Gastrocnemius medialis (tissue), 4 donors: ENCODE data around the gene PPP2R5C. TPM values are rescaled to one million over a fixed set of nuclear protein-coding genes. Genes with fewer than 3 reads are reported as not detected.

Source experiments
- ATAC-seq, 2 donors: fragments of 150-250 bp; one replicate each; pipeline ENCODE4 v1.9.1; 2016
- DNase-seq, 2 donors: peaks; one replicate each; pipeline ENCODE4 v3.0.0-alpha.2; 2019
- H3K27ac ChIP-seq, 4 donors: fragments of 200-600 bp; sonication (generic); 1 replicate in 1 of 4; 2 replicates in 3 of 4; pipeline ENCODE4 v1.5.1; 2016 to 2018; ENCODE audit warnings: mild to moderate bottlenecking in 2 of 4, moderate library complexity in 1 of 4
- H3K27me3 ChIP-seq, 3 donors: fragments of 200-600 bp; sonication (generic) in 2 of 3; 1 replicate in 1 of 3; 2 replicates in 2 of 3; pipeline versions ENCODE4 v1.5.1 to v1.6.0; 2016 to 2019; ENCODE audit warnings: mild to moderate bottlenecking in 1 of 3, moderate library complexity in 1 of 3
- H3K36me3 ChIP-seq, 2 donors: fragments of 200-600 bp; sonication (generic) in 1 of 2; one replicate each; pipeline ENCODE4 v1.5.1; 2017 to 2018
- H3K4me1 ChIP-seq, 2 donors: fragments of 200-600 bp; sonication (generic) in 1 of 2; one replicate each; pipeline ENCODE4 v1.5.1; 2016 to 2017; ENCODE audit warnings: mild to moderate bottlenecking in 2 of 2
- H3K4me3 ChIP-seq, 4 donors: fragments of 200-600 bp; sonication (generic) in 3 of 4; 1 replicate in 1 of 4; 2 replicates in 3 of 4; pipeline ENCODE4 v1.5.1; 2016 to 2019; ENCODE audit warnings: mild to moderate bottlenecking in 2 of 4
- H3K9me3 ChIP-seq, 3 donors: fragments of 200-600 bp; sonication (generic) in 2 of 3; 1 replicate in 1 of 3; 2 replicates in 2 of 3; pipeline ENCODE4 v1.5.1; 2016 to 2019
- POLR2A ChIP-seq, 2 donors: fragments of 450-650 bp; IDR thresholded peaks; one replicate each; pipeline ENCODE4 v1.6.1; 2017; ENCODE audit warnings: antibody characterized with exemption in 2 of 2, mild to moderate bottlenecking in 2 of 2, moderate library complexity in 2 of 2
- in situ Hi-C, 4 donors: fragments of 200-750 bp; cut with MboI; loops; one replicate each; pipeline versions ENCODE4 v1.15.0 to v1.8.0; 2017; ENCODE audit warnings: low sequenced_read_pairs in 4 of 4
- intact Hi-C: fragments of 100-400 bp; cut with DNase I; formaldehyde crosslinking; loops from one replicate; pipeline ENCODE4 v1.15.1; 2023; ENCODE audit warnings: low total_unique reads
- total RNA-seq, 4 donors: library from RNA; depleted of rRNA; stranded (reverse); fragments of >200 nt; gene quantifications; one replicate each; pipeline versions ENCODE4 v1.1.0 to v1.2.3, GENCODE V29; 2016
- TF ChIP-seq, protein P1 (sequence below), 5 experiments: fragments of 450-650 bp in 3 of 5; fragments of 200-600 bp in 2 of 5; sonication (generic) in 2 of 5; IDR thresholded peaks in 4 of 5; conservative IDR thresholded peaks in 1 of 5; 1 replicate in 4 of 5; 2 replicates in 1 of 5; pipeline ENCODE4 v1.5.1; 2016 to 2019; ENCODE audit warnings: antibody characterized with exemption in 5 of 5, mild to moderate bottlenecking in 3 of 5, moderate library complexity in 3 of 5

The PPP2R5C gene
- total RNA-seq, 4 donors from 2014 or later, result 35.4 to 65.9 (median 49.3) TPM

DNA sequence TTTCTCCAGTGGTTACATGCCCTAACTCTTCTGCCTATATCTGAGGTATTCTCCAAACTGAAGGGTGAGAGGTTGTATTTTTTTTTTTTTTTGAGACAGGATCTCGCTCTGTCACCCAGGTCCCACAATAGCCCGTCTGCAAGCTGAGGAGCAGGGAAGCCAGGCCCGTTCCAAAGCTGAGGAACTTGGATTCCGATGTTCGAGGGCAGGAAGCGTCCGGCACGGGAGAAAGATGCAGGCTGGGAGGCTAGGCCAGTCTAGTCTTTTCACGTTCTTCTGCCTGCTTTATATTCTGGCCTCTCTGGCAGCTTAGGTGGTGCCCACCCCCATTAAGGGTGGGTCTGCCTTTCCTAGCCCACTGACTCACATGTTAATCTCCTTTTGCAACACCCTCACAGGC, 135.8 kb downstream of the PPP2R5C start:
- Histone ChIP-seq H3K36me3 (peaks cover 0 to 71% of the 10 kb centered on the region in 2 donors), H3K27me3 (no peaks in the 10 kb centered on the region), H3K4me3 (no peak overlapping the region), H3K27ac (no peak overlapping the region), H3K4me1 (peaks cover 0 to under 1% of the 10 kb centered on the region in 2 donors), H3K9me3 (no peaks in the 10 kb centered on the region)
- intact Hi-C loops, result no loop called here
- DNase-seq (no peak), ATAC-seq (no peak)
- in situ Hi-C loops, result no loop called here
- TF ChIP-seq POLR2A (IDR thresholded peaks at IDR 0.05), result no peak
- TF ChIP-seq, protein P1, sequence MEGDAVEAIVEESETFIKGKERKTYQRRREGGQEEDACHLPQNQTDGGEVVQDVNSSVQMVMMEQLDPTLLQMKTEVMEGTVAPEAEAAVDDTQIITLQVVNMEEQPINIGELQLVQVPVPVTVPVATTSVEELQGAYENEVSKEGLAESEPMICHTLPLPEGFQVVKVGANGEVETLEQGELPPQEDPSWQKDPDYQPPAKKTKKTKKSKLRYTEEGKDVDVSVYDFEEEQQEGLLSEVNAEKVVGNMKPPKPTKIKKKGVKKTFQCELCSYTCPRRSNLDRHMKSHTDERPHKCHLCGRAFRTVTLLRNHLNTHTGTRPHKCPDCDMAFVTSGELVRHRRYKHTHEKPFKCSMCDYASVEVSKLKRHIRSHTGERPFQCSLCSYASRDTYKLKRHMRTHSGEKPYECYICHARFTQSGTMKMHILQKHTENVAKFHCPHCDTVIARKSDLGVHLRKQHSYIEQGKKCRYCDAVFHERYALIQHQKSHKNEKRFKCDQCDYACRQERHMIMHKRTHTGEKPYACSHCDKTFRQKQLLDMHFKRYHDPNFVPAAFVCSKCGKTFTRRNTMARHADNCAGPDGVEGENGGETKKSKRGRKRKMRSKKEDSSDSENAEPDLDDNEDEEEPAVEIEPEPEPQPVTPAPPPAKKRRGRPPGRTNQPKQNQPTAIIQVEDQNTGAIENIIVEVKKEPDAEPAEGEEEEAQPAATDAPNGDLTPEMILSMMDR (IDR thresholded peaks at IDR 0.05 in 4 of 5, conservative IDR thresholded peaks at IDR 0.05 in 1 of 5), result no peak

DNA sequence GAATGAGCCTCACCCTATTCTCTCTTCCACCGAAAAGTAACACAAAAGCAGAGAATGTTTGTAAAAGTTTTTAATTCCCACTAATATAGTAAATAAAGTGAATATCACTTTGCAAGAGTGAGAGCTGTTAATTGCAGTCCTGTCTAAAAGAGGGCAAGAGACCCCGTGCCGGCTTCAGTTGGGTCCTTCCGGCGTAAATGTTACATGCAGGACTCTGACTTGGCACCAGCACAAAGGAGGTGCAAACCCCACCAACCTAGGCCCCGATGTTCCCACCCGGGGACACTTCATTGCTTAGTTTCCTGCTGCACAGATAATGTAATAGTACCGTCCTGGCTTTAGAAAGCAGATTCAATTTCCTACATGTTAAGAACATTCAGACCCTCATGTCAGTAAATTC, 136.9 kb downstream of the PPP2R5C start:
- Histone ChIP-seq H3K27ac (no peak overlapping the region), H3K4me1 (peaks cover 0 to 8% of the 10 kb centered on the region in 2 donors), H3K4me3 (no peak overlapping the region), H3K36me3 (peaks cover 0 to 69% of the 10 kb centered on the region in 2 donors), H3K27me3 (no peaks in the 10 kb centered on the region), H3K9me3 (no peaks in the 10 kb centered on the region)
- no peak for DNase-seq
- ATAC-seq, result no peak
- intact Hi-C loops, result no loop called here
- no peak for TF ChIP-seq POLR2A (IDR thresholded peaks at IDR 0.05)
- TF ChIP-seq, protein P1 (IDR thresholded peaks at IDR 0.05 in 4 of 5, conservative IDR thresholded peaks at IDR 0.05 in 1 of 5), result no peak
- in situ Hi-C loops, result no loop called here

DNA sequence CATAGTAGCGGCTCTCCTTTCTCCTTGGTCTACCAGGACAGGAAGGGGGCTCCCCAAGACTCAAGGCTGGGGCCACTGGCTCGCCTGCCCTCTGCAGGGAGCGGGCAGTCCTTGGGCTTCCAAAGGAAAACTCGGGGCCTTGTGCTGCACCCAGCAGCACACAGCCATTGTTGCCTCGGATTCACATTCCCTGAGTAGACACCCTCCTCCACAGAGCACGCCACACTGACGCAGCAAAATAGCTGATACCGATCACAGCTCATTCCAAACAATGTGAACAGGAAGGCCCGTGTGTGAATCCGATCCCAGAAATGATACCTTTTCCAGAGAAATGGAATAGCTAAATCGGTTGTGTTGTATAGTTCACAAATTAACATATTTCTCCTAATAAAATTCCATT, 137.8 kb downstream of the PPP2R5C start:
- DNase-seq, result no peak
- Histone ChIP-seq H3K9me3 (no peaks in the 10 kb centered on the region), H3K36me3 (peaks cover 0 to 66% of the 10 kb centered on the region in 2 donors), H3K27ac (no peak overlapping the region), H3K4me1 (peaks cover 0 to 8% of the 10 kb centered on the region in 2 donors), H3K27me3 (no peaks in the 10 kb centered on the region), H3K4me3 (no peak overlapping the region)
- intact Hi-C loops, result no loop called here
- ATAC-seq, result no peak
- in situ Hi-C loops, result no loop called here
- TF ChIP-seq, protein P1 (IDR thresholded peaks at IDR 0.05 in 4 of 5, conservative IDR thresholded peaks at IDR 0.05 in 1 of 5), result no peak
- TF ChIP-seq POLR2A (IDR thresholded peaks at IDR 0.05), result no peak

DNA sequence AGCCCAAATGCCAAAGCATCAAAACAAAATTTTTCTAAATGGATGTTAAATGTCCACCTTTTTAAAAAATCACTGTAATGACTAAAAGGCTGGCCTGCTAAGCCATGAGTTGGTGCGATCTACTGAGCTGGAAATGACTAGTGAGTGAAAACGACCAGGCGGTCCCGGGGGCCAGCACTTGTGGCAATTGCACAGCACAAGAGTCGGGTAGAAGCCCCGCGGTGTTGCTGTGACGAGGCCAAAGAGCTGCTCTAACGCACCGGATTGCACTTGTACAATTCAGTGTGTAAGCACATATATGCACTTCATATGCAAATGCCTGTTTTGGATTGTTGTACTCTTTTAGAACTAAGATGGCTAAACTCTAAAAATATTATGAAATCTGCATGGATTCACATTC, 138.7 kb downstream of the PPP2R5C start:
- no peak for TF ChIP-seq POLR2A (IDR thresholded peaks at IDR 0.05)
- TF ChIP-seq, protein P1 (IDR thresholded peaks at IDR 0.05 in 4 of 5, conservative IDR thresholded peaks at IDR 0.05 in 1 of 5), result no peak
- DNase-seq (no peak), ATAC-seq (no peak)
- peaks cover 0 to 8% of the 10 kb centered on the region in 2 donors for H3K4me1 ChIP-seq
- peaks cover 0 to 63% of the 10 kb centered on the region in 2 donors for H3K36me3 ChIP-seq
- in situ Hi-C loops, result no loop called here
- H3K9me3 ChIP-seq, result no peaks in the 10 kb centered on the region
- H3K27me3 ChIP-seq, result no peaks in the 10 kb centered on the region
- intact Hi-C loops, result no loop called here
- no peak overlapping the region for H3K27ac ChIP-seq
- no peak overlapping the region for H3K4me3 ChIP-seq

DNA sequence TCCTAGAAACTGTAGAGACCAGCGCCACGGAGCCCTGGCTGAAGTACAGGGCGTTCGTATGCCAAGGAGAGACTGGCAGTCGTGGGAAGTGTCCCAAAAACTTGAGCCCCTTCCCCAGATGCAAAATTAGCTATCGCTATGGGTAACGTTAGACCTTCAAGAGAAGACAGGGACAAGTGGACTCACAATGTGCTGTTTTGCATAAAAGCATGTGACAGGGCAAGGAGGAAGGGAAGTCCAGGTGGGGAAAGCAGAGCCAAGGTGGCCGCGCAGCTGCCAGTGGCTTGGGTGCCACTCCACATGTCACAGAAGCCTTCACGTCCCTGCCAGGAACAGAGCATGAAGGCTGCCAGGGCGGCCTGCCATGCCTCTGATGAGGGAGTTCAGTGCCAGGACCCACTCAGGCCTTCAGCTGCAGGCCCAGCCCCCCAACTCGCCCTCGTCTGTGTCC, 141.6 kb downstream of the PPP2R5C start:
- Histone ChIP-seq H3K36me3 (peaks cover 0 to 84% of the 10 kb centered on the region in 2 donors), H3K9me3 (no peaks in the 10 kb centered on the region), H3K27me3 (no peaks in the 10 kb centered on the region), H3K4me3 (no peak overlapping the region), H3K27ac (peak overlapping the region; percentile 61 to 74 (median 64)), H3K4me1 (peaks cover 0 to 8% of the 10 kb centered on the region in 2 donors)
- ATAC-seq (peak; percentile 93 to 94), DNase-seq (peak; percentile 60 to 82)
- TF ChIP-seq, protein P1 (IDR thresholded peaks at IDR 0.05 in 4 of 5, conservative IDR thresholded peaks at IDR 0.05 in 1 of 5), result no peak
- TF ChIP-seq POLR2A (IDR thresholded peaks at IDR 0.05), result no peak
- intact Hi-C loops, result no loop called here
- in situ Hi-C loops, result no loop called here
